Testis (tissue), 2 donors: ENCODE results near the gene ACOT13.

Source experiments
- POLR2A ChIP-seq: fragments of 450-650 bp; IDR thresholded peaks from one replicate; pipeline ENCODE4 v1.6.1; 2017; ENCODE audit warnings: antibody characterized with exemption, mild to moderate bottlenecking, moderate library complexity
- TF ChIP-seq, protein P1 (sequence below), 3 experiments: fragments of 450-650 bp in 2 of 3; fragments of 200-600 bp in 1 of 3; sonication (generic) in 1 of 3; IDR thresholded peaks; one replicate each; pipeline ENCODE4 v1.5.1; 2016 to 2019; ENCODE audit warnings: antibody characterized with exemption in 3 of 3, mild to moderate bottlenecking in 2 of 3, moderate library complexity in 1 of 3

DNA sequence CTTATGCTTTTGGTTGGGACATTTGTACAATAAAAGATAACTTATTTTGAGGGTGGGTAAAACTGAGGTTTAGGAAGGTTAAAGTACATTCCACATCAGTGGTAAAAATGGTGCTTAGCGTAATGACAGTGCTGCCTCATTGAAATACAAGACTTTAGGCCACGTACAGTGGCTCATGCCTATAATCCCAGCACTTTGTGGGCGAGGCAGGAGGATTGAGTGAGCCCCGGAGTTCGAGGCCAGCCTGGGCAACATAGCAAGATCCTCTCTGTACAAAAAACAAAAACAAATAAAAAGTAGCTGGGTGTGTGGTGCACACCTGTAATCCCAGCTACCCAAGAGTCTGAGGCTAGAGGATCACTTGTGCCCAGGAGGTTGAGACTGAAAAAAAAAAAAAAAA, 18.6 kb upstream of the ACOT13 start:
- TF ChIP-seq, protein P1, sequence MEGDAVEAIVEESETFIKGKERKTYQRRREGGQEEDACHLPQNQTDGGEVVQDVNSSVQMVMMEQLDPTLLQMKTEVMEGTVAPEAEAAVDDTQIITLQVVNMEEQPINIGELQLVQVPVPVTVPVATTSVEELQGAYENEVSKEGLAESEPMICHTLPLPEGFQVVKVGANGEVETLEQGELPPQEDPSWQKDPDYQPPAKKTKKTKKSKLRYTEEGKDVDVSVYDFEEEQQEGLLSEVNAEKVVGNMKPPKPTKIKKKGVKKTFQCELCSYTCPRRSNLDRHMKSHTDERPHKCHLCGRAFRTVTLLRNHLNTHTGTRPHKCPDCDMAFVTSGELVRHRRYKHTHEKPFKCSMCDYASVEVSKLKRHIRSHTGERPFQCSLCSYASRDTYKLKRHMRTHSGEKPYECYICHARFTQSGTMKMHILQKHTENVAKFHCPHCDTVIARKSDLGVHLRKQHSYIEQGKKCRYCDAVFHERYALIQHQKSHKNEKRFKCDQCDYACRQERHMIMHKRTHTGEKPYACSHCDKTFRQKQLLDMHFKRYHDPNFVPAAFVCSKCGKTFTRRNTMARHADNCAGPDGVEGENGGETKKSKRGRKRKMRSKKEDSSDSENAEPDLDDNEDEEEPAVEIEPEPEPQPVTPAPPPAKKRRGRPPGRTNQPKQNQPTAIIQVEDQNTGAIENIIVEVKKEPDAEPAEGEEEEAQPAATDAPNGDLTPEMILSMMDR (IDR thresholded peaks at IDR 0.05) = no peak
- TF ChIP-seq POLR2A = no peak
